Hepatocyte (in vitro differentiated cells): ENCODE measurements around the gene TNS4. TPM values are rescaled to one million over a fixed set of nuclear protein-coding genes. Genes with fewer than 3 reads are reported as not detected.

ENCODE experiments used
- DNase-seq: peaks from one replicate; pipeline ENCODE4 v3.0.0-alpha.2; 2016; ENCODE audit warnings: low spot score
- H2AFZ ChIP-seq: fragments of 200-600 bp; sonication (generic); 2 replicates; pipeline ENCODE4 v1.6.0; 2016; ENCODE audit warnings: antibody characterized with exemption, mild to moderate bottlenecking
- H3K27ac ChIP-seq: fragments of 200-600 bp; sonication (generic); 2 replicates; pipeline ENCODE4 v1.5.1; 2016; ENCODE audit warnings: mild to moderate bottlenecking
- H3K27me3 ChIP-seq: fragments of 200-600 bp; sonication (generic); 2 replicates; pipeline ENCODE4 v1.6.1; 2016
- H3K36me3 ChIP-seq: fragments of 200-600 bp; sonication (generic); replicated peaks from 2 replicates; pipeline ENCODE4 v1.5.1; 2016; ENCODE audit warnings: low read depth; ENCODE audit not compliant: insufficient read depth
- H3K4me1 ChIP-seq: fragments of 200-600 bp; sonication (generic); 2 replicates; pipeline ENCODE4 v1.5.1; 2016; ENCODE audit warnings: mild to moderate bottlenecking, moderate library complexity; ENCODE audit not compliant: insufficient read depth
- H3K4me2 ChIP-seq: fragments of 200-600 bp; sonication (generic); 2 replicates; pipeline ENCODE4 v1.6.0; 2016
- H3K4me3 ChIP-seq: fragments of 200-600 bp; sonication (generic); 2 replicates; pipeline ENCODE4 v1.5.1; 2016; ENCODE audit warnings: mild to moderate bottlenecking
- H3K79me2 ChIP-seq: fragments of 200-600 bp; sonication (generic); 2 replicates; pipeline ENCODE4 v1.6.0; 2017; ENCODE audit warnings: mild to moderate bottlenecking
- H3K9me2 ChIP-seq: fragments of 200-600 bp; sonication (generic); replicated peaks from 2 replicates; pipeline ENCODE4 v1.6.0; 2017; ENCODE audit warnings: mild to moderate bottlenecking; ENCODE audit not compliant: insufficient read depth
- H3K9me3 ChIP-seq: fragments of 200-600 bp; sonication (generic); 2 replicates; pipeline ENCODE4 v1.5.1; 2016; ENCODE audit warnings: low read depth, mild to moderate bottlenecking
- H4K20me1 ChIP-seq: fragments of 200-600 bp; sonication (generic); 2 replicates; pipeline ENCODE4 v1.6.0; 2016; ENCODE audit warnings: mild to moderate bottlenecking; ENCODE audit not compliant: insufficient read depth, poor library complexity, severe bottlenecking
- EZH2 ChIP-seq: fragments of 200-600 bp; sonication (generic); IDR thresholded peaks from 2 replicates; pipeline ENCODE4 v1.6.1; 2016; ENCODE audit warnings: antibody characterized with exemption, mild to moderate bottlenecking, borderline replicate concordance
- EZH2phosphoT487 ChIP-seq: fragments of 200-600 bp; sonication (generic); IDR thresholded peaks from one replicate; pipeline ENCODE4 v1.6.1; 2018; ENCODE audit warnings: antibody characterized with exemption, mild to moderate bottlenecking, low read depth, moderate library complexity; ENCODE audit not compliant: unreplicated experiment, severe bottlenecking
- WGBS: methylation state at CpG from one replicate; pipeline ENCODE4 v1.1.6; 2016; ENCODE audit warnings: low lambda C conversion rate; ENCODE audit errors: missing lambda C conversion rate; 5-methylcytosine and 5-hydroxymethylcytosine counted together
- polyA plus RNA-seq: library from polyadenylated mRNA; unstranded; fragments of >200 nt; fragmentation: Nextera tagmentation; extraction: Ambion mirVana; gene quantifications from 2 replicates; pipeline ENCODE4 v1.2.1, GENCODE V29; 2016
- total RNA-seq: library from RNA; depleted of rRNA; stranded (reverse); fragments of >200 nt; gene quantifications from 2 replicates; pipeline ENCODE4 v1.2.3, GENCODE V29; 2014
- TF ChIP-seq, protein P1 (sequence below): fragments of 200-600 bp; sonication (generic); IDR thresholded peaks from 2 replicates; pipeline ENCODE4 v1.5.1; 2016; ENCODE audit warnings: antibody characterized with exemption, mild to moderate bottlenecking; ENCODE audit not compliant: poor library complexity

Gene TNS4
- total and polyA plus RNA-seq, 2 experiments from 2014 or later, result 0.07 TPM; not detected in 1

DNA sequence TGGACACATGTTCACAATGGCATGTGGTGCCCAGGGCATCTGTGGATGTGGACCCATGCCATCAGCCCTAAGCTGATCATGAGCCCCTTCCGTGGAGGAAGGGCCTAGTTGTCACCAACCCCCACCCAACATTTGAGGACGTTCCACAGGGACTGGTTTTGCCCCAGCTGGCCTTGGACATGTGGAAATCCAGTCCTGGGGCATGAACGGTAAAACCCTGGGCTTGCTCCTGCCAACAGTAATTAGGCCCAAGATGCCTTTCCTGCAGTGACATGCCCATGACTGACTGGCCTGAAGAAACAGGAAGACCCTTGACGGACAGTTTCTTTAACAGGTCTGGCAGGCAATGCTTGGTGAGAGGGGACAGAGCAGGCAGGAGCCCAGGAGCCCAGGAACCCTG, 7.7 kb downstream of the TNS4 start:
- WGBS, result 83% methylated on average over 4 of the region's 4 CpGs
- no peaks in the 10 kb centered on the region for H3K79me2 ChIP-seq

DNA sequence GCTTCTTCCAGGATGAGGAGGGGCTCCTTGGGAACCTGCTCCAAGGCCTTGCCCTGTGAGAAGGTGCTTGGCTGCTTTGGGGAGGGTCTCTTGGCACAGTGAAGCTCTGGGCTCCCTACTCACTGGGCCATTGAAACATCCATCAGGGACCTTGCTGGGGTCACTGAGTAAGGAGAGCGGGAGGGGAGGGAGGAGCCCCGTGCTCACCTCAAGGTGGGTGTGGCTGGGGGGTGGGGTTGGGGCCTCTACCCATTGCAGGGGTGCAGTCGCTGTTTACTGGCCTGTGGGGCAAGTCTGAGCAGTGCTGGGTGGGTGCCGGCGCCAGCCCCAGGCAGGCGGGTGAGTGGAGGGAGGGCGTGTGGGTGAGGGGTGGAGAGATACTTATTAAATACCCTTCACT, 9.9 kb downstream of the TNS4 start:
- peaks cover 14% of the 10 kb centered on the region for H3K4me1 ChIP-seq
- no peaks in the 10 kb centered on the region for H3K9me3 ChIP-seq
- no peak for TF ChIP-seq EZH2phosphoT487
- TF ChIP-seq, protein P1, sequence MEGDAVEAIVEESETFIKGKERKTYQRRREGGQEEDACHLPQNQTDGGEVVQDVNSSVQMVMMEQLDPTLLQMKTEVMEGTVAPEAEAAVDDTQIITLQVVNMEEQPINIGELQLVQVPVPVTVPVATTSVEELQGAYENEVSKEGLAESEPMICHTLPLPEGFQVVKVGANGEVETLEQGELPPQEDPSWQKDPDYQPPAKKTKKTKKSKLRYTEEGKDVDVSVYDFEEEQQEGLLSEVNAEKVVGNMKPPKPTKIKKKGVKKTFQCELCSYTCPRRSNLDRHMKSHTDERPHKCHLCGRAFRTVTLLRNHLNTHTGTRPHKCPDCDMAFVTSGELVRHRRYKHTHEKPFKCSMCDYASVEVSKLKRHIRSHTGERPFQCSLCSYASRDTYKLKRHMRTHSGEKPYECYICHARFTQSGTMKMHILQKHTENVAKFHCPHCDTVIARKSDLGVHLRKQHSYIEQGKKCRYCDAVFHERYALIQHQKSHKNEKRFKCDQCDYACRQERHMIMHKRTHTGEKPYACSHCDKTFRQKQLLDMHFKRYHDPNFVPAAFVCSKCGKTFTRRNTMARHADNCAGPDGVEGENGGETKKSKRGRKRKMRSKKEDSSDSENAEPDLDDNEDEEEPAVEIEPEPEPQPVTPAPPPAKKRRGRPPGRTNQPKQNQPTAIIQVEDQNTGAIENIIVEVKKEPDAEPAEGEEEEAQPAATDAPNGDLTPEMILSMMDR, result no peak
- no peak for TF ChIP-seq EZH2
- H3K36me3 ChIP-seq, result no peaks in the 10 kb centered on the region
- no peak for DNase-seq
- H3K27ac ChIP-seq, result no peak overlapping the region
- no peak overlapping the region for H3K4me3 ChIP-seq
- no peak overlapping the region for H3K4me2 ChIP-seq
- H3K79me2 ChIP-seq, result no peaks in the 10 kb centered on the region
- no peaks in the 10 kb centered on the region for H3K27me3 ChIP-seq
- H2AFZ ChIP-seq, result no peak overlapping the region
- no peaks in the 10 kb centered on the region for H3K9me2 ChIP-seq
- no peaks in the 10 kb centered on the region for H4K20me1 ChIP-seq
- WGBS, result 70% methylated on average over 5 of the region's 7 CpGs

More for the DNA sequence above, 7.7 kb downstream of the TNS4 start:
- DNase-seq, result no peak
- H3K4me2 ChIP-seq, result no peak overlapping the region
- TF ChIP-seq, protein P1, result no peak
- no peaks in the 10 kb centered on the region for H3K9me2 ChIP-seq
- no peaks in the 10 kb centered on the region for H4K20me1 ChIP-seq
- H3K27me3 ChIP-seq, result no peaks in the 10 kb centered on the region
- H2AFZ ChIP-seq, result no peak overlapping the region
- H3K4me1 ChIP-seq, result peaks cover 13% of the 10 kb centered on the region
- no peaks in the 10 kb centered on the region for H3K36me3 ChIP-seq
- H3K4me3 ChIP-seq, result no peak overlapping the region
- no peak overlapping the region for H3K27ac ChIP-seq
- no peaks in the 10 kb centered on the region for H3K9me3 ChIP-seq

DNA sequence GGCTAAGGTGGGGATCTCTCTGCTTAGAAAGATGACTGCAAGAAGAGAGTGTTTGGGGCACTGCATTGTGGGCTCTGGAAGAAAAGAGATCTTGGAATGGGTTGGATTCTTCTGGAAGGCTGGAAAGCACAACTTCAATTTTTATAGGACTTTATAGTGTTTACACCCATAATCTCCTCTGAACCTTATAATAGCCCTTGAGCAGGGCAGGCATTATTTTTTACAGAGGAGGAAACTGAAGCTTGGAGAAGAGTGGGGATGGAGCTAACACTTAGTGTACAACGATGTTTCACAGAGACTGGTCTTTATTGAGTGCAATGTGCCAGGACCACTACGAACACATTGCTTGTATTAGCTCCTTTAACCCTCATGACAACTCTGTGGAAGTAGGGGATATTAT, 10.4 kb downstream of the TNS4 start:
- TF ChIP-seq EZH2phosphoT487, result no peak
- TF ChIP-seq, protein P1, result no peak
- no peak for TF ChIP-seq EZH2
- no peak overlapping the region for H3K4me3 ChIP-seq
- no peaks in the 10 kb centered on the region for H3K79me2 ChIP-seq
- no peaks in the 10 kb centered on the region for H3K9me3 ChIP-seq
- no peaks in the 10 kb centered on the region for H3K9me2 ChIP-seq
- peak overlapping the region; percentile 55 for H3K27ac ChIP-seq
- no peaks in the 10 kb centered on the region for H4K20me1 ChIP-seq
- H3K4me2 ChIP-seq, result no peak overlapping the region
- H3K36me3 ChIP-seq, result no peaks in the 10 kb centered on the region
- H3K4me1 ChIP-seq, result peaks cover 17% of the 10 kb centered on the region
- no peak overlapping the region for H2AFZ ChIP-seq
- WGBS, result 87% methylated on average over 2 of the region's 2 CpGs
- DNase-seq, result no peak
- no peaks in the 10 kb centered on the region for H3K27me3 ChIP-seq

DNA sequence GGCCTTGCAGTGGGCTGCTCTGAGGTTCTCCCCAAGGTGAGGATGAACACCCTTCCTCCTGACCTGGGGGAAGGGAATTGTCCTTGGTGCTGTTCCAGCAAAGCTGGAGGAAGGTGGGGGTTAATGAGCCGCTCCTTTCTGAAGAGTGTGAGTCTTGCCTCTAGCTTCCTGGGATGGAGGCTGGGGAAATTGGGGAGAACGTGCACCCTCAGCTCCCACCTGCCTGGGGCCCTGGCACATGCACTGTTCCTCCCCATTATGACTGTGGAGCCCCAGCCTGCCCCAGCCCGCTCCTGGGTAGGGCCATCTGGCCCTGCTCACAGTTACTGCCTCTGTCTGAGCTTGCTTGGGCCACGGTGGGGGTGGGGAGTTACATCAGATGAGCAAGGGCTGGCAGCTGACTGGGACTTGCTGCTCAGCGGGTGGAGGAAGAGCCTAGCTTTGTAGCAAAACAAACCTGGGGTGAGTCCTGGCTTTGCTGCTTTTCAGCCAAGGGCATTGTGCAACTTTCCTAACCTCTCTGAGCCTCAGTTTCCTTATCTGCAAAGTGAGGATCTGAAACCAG, 11.1 kb downstream of the TNS4 start:
- H3K27me3 ChIP-seq, result no peaks in the 10 kb centered on the region
- peak overlapping the region; percentile 55 for H3K27ac ChIP-seq
- H3K4me3 ChIP-seq, result no peak overlapping the region
- H4K20me1 ChIP-seq, result no peaks in the 10 kb centered on the region
- H3K9me2 ChIP-seq, result no peaks in the 10 kb centered on the region
- H2AFZ ChIP-seq, result no peak overlapping the region
- H3K9me3 ChIP-seq, result no peaks in the 10 kb centered on the region
- H3K79me2 ChIP-seq, result no peaks in the 10 kb centered on the region
- H3K4me1 ChIP-seq, result peaks cover 24% of the 10 kb centered on the region
- no peak overlapping the region for H3K4me2 ChIP-seq
- H3K36me3 ChIP-seq, result no peaks in the 10 kb centered on the region
- WGBS, result 33% methylated on average over 5 of the region's 5 CpGs
- DNase-seq, result peak; percentile 70
- TF ChIP-seq EZH2, result no peak
- TF ChIP-seq EZH2phosphoT487, result no peak
- TF ChIP-seq, protein P1, result no peak
